K562 (cell line): ENCODE results near the gene FAM117B. TPM values are rescaled to one million over a fixed set of nuclear protein-coding genes. Genes with fewer than 3 reads are reported as not detected.
A peak's percentile ranks its signal among the peaks of the same experiment; 100 is the strongest.

Experiments used
- CHCHD3 ChIP-seq: fragments of 250-450 bp; sonication (Bioruptor Pico); IDR thresholded peaks from 2 replicates; pipeline ENCODE4 v2.1.2; 2022; ENCODE audit warnings: mild to moderate bottlenecking
- EGR1 ChIP-seq: fragments of 450-650 bp; conservative IDR thresholded peaks from 2 replicates; pipeline ENCODE4 v1.6.1; 2017; ENCODE audit warnings: mild to moderate bottlenecking
- KLF13 ChIP-seq: fragments of 450-650 bp; IDR thresholded peaks from 2 replicates; pipeline ENCODE4 v1.6.1; 2016; ENCODE audit warnings: missing genetic modification characterization, low read depth, mild to moderate bottlenecking, missing compliant biosample characterization, moderate library complexity, borderline replicate concordance
- MCM5 ChIP-seq: fragments of 450-650 bp; IDR thresholded peaks from 2 replicates; pipeline ENCODE4 v1.6.1; 2016; ENCODE audit warnings: low read depth
- MEF2A ChIP-seq: IDR thresholded peaks from 2 replicates; pipeline ENCODE4 v1.6.1; 2011; ENCODE audit warnings: low read depth, mild to moderate bottlenecking, low read length, moderate library complexity; ENCODE audit not compliant: control insufficient read depth
- MITF ChIP-seq: IDR thresholded peaks from 2 replicates; pipeline ENCODE4 v1.6.1; 2014; ENCODE audit warnings: antibody characterized with exemption
- POLR2G ChIP-seq: fragments of 200-400 bp; formaldehyde crosslinking; IDR thresholded peaks from 2 replicates; pipeline ENCODE4 v1.6.1; 2017; ENCODE audit warnings: low read depth, mild to moderate bottlenecking, antibody characterized with exemption, low read length, moderate library complexity
- SIN3B ChIP-seq: fragments of 450-650 bp; IDR thresholded peaks from 2 replicates; pipeline ENCODE4 v1.6.1; 2017; ENCODE audit warnings: low read depth, mild to moderate bottlenecking, moderate library complexity
- ZKSCAN3 ChIP-seq: fragments of 250-450 bp; sonication (Bioruptor Pico); IDR thresholded peaks from 2 replicates; pipeline ENCODE4 v1.4.0; 2020
- ZNF384 ChIP-seq: IDR thresholded peaks from 2 replicates; pipeline ENCODE4 v1.6.1; 2012; ENCODE audit warnings: low read depth, low read length, improper control_type of control experiment
- polyA plus RNA-seq, 8 experiments: library from polyadenylated mRNA; depleted of rRNA in 4 of 8; stranded (reverse) in 5 of 8; unstranded in 3 of 8; fragments of >200 nt; fragmentation: Nextera tagmentation in 2 of 8; fragmentation: Illumina TruSeq in 1 of 8; extraction: Ambion mirVana in 2 of 8; extraction: Trizol in 1 of 8; gene quantifications; 2 replicates each; pipeline versions ENCODE4 v1.2.1 to v1.2.3, GENCODE V29; 2011 to 2014; ENCODE audit warnings: inconsistent platforms in 1 of 8, missing spikeins in 1 of 8
- total RNA-seq, 7 experiments: library from RNA; depleted of rRNA in 6 of 7; stranded (reverse); fragments of >200 nt in 6 of 7; fragmentation: Illumina TruSeq in 2 of 7; extraction: Trizol in 2 of 7; gene quantifications; 2 replicates each; pipeline versions ENCODE4 v1.2.1 to v1.2.3, GENCODE V29; 2011 to 2021; ENCODE audit warnings: low replicate concordance in 1 of 7
- TF ChIP-seq, protein P1 (sequence below): fragments of 450-650 bp; IDR thresholded peaks from 2 replicates; pipeline ENCODE4 v1.6.1; 2016; ENCODE audit warnings: mild to moderate bottlenecking, moderate library complexity
- TF ChIP-seq, protein P2 (sequence below): fragments of 200-800 bp; sonication (Bioruptor generic); IDR thresholded peaks from 2 replicates; pipeline ENCODE4 v1.6.1; 2017; ENCODE audit warnings: missing genetic modification characterization, missing compliant biosample characterization

Gene FAM117B
- total and polyA plus RNA-seq, 9 of the 15 experiments (the other 6 are each of a cell fraction or from before 2014, with no cell fraction given), result 1.6 to 5.2 (median 2.6) TPM

DNA sequence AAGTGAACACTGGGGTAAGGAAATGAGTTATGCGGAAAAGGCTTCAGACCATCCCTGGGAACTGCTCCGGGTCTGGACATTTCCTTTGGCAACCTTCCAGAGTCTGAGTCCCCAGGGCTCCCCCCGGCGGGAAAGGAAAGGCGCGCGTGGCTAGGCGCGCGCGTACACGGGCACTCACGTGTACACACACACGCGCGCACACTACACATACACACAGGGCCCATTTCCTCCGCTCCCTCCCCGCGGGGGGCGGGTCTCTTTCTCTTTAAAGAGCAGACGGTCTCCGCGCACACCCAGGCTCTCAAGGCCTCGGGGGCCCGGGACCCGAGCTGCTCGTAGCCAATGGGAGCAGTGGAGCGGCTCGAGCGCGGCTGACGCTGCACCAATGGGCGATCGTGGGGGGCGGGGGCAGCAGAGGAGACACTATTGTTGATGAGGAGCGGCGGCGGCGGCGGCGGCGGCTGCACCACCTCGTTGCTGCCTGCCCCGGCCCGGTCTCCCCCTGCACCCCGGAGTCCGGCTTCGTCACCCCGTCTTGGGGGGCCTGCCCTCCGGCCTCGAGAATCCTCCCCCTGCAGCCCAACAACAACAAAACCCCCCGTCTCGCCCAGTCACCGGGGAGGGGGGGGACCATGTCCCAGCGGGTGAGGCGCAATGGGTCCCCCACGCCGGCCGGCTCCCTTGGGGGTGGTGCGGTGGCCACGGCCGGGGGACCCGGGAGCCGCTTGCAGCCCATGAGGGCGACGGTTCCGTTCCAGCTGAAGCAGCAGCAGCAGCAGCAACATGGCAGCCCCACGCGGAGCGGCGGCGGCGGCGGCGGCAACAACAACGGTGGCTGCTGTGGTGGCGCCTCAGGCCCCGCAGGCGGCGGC, at the start of gene FAM117B (continued):
- TF ChIP-seq, protein P1, sequence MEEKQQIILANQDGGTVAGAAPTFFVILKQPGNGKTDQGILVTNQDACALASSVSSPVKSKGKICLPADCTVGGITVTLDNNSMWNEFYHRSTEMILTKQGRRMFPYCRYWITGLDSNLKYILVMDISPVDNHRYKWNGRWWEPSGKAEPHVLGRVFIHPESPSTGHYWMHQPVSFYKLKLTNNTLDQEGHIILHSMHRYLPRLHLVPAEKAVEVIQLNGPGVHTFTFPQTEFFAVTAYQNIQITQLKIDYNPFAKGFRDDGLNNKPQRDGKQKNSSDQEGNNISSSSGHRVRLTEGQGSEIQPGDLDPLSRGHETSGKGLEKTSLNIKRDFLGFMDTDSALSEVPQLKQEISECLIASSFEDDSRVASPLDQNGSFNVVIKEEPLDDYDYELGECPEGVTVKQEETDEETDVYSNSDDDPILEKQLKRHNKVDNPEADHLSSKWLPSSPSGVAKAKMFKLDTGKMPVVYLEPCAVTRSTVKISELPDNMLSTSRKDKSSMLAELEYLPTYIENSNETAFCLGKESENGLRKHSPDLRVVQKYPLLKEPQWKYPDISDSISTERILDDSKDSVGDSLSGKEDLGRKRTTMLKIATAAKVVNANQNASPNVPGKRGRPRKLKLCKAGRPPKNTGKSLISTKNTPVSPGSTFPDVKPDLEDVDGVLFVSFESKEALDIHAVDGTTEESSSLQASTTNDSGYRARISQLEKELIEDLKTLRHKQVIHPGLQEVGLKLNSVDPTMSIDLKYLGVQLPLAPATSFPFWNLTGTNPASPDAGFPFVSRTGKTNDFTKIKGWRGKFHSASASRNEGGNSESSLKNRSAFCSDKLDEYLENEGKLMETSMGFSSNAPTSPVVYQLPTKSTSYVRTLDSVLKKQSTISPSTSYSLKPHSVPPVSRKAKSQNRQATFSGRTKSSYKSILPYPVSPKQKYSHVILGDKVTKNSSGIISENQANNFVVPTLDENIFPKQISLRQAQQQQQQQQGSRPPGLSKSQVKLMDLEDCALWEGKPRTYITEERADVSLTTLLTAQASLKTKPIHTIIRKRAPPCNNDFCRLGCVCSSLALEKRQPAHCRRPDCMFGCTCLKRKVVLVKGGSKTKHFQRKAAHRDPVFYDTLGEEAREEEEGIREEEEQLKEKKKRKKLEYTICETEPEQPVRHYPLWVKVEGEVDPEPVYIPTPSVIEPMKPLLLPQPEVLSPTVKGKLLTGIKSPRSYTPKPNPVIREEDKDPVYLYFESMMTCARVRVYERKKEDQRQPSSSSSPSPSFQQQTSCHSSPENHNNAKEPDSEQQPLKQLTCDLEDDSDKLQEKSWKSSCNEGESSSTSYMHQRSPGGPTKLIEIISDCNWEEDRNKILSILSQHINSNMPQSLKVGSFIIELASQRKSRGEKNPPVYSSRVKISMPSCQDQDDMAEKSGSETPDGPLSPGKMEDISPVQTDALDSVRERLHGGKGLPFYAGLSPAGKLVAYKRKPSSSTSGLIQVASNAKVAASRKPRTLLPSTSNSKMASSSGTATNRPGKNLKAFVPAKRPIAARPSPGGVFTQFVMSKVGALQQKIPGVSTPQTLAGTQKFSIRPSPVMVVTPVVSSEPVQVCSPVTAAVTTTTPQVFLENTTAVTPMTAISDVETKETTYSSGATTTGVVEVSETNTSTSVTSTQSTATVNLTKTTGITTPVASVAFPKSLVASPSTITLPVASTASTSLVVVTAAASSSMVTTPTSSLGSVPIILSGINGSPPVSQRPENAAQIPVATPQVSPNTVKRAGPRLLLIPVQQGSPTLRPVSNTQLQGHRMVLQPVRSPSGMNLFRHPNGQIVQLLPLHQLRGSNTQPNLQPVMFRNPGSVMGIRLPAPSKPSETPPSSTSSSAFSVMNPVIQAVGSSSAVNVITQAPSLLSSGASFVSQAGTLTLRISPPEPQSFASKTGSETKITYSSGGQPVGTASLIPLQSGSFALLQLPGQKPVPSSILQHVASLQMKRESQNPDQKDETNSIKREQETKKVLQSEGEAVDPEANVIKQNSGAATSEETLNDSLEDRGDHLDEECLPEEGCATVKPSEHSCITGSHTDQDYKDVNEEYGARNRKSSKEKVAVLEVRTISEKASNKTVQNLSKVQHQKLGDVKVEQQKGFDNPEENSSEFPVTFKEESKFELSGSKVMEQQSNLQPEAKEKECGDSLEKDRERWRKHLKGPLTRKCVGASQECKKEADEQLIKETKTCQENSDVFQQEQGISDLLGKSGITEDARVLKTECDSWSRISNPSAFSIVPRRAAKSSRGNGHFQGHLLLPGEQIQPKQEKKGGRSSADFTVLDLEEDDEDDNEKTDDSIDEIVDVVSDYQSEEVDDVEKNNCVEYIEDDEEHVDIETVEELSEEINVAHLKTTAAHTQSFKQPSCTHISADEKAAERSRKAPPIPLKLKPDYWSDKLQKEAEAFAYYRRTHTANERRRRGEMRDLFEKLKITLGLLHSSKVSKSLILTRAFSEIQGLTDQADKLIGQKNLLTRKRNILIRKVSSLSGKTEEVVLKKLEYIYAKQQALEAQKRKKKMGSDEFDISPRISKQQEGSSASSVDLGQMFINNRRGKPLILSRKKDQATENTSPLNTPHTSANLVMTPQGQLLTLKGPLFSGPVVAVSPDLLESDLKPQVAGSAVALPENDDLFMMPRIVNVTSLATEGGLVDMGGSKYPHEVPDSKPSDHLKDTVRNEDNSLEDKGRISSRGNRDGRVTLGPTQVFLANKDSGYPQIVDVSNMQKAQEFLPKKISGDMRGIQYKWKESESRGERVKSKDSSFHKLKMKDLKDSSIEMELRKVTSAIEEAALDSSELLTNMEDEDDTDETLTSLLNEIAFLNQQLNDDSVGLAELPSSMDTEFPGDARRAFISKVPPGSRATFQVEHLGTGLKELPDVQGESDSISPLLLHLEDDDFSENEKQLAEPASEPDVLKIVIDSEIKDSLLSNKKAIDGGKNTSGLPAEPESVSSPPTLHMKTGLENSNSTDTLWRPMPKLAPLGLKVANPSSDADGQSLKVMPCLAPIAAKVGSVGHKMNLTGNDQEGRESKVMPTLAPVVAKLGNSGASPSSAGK, result peak; percentile 69
- peak; percentile 84 for TF ChIP-seq POLR2G
- TF ChIP-seq MEF2A, result no peak
- 0 out of 2 replicates have a peak, but pooled peaks have one; percentile 38 for TF ChIP-seq KLF13 (tag)
- 0 out of 2 replicates have a peak, but pooled peaks have one; percentile 10 for TF ChIP-seq EGR1
- no peak for TF ChIP-seq MCM5
- TF ChIP-seq, protein P2, sequence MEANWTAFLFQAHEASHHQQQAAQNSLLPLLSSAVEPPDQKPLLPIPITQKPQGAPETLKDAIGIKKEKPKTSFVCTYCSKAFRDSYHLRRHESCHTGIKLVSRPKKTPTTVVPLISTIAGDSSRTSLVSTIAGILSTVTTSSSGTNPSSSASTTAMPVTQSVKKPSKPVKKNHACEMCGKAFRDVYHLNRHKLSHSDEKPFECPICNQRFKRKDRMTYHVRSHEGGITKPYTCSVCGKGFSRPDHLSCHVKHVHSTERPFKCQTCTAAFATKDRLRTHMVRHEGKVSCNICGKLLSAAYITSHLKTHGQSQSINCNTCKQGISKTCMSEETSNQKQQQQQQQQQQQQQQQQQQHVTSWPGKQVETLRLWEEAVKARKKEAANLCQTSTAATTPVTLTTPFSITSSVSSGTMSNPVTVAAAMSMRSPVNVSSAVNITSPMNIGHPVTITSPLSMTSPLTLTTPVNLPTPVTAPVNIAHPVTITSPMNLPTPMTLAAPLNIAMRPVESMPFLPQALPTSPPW (CRISPR knock-in tag), result peak; percentile 90
- no peak for TF ChIP-seq ZKSCAN3 (CRISPR knock-in tag)
- no peak for TF ChIP-seq ZNF384
- no peak for TF ChIP-seq MITF
- TF ChIP-seq CHCHD3, result no peak
- no peak; the same call in 1 of the 2 replicates for TF ChIP-seq SIN3B
